GM12878 (cell line): ENCODE results near the gene TPPP.

Source experiments
- ATF3 ChIP-seq: IDR thresholded peaks from 2 replicates; pipeline ENCODE4 v1.6.1; 2011; ENCODE audit warnings: low read depth, mild to moderate bottlenecking, low read length, moderate library complexity, borderline replicate concordance; ENCODE audit errors: extremely low read depth
- FOXM1 ChIP-seq: IDR thresholded peaks from 2 replicates; pipeline ENCODE4 v1.6.1; 2012; ENCODE audit warnings: low read depth, mild to moderate bottlenecking, inconsistent platforms, low read length, moderate library complexity
- POLR2AphosphoS5 ChIP-seq: IDR thresholded peaks from 2 replicates; pipeline ENCODE4 v1.6.1; 2011; ENCODE audit warnings: mild to moderate bottlenecking, low read length, inconsistent platforms
- TCF12 ChIP-seq: IDR thresholded peaks from 2 replicates; pipeline ENCODE4 v1.6.1; 2011; ENCODE audit warnings: low read depth, mild to moderate bottlenecking, low read length

- TF ChIP-seq TCF12 (no peak), FOXM1 (no peak), ATF3 (no peak), POLR2AphosphoS5 (no peak)
Measured at GRCh38 chr5:637581-638450, 55.3 kb downstream of the TPPP start.
